ENCODE data around the gene ZNF846. TPM values are rescaled to one million over a fixed set of nuclear protein-coding genes. Genes with fewer than 3 reads are reported as not detected.
"Not testable (repeated sequence)": the region's sequence is repeated elsewhere in the genome, so short reads cannot be mapped to it uniquely, and the experiment has no call there.

Gene ZNF846
- total and polyA plus RNA-seq, 2 of the 4 experiments (the other 2 are of a cell fraction) = 5.7 to 6.5 TPM

GRCh38 chr19:9785367-9786331 lies 17.1 kb upstream of the ZNF846 start:
- dilution Hi-C loops (cut with HindIII; ENCODE audit: low sequenced_read_pairs, unreplicated experiment) (no loop called here), in situ Hi-C loops (cut with MboI; ENCODE audit: low sequenced_read_pairs) (no loop called here), intact Hi-C loops (cut with micrococcal nuclease) (loop anchor here (1.0 kb wide), 2 partner anchors 17 to 164 kb away; partner anchors contain the start of genes ZNF561 and ZNF846)
- DNase-seq (peak; percentile 92), ATAC-seq (ENCODE audit: low read depth) (peak; percentile 88)
- no peaks in the 10 kb centered on the region for H3K36me3 ChIP-seq (ENCODE audit: control insufficient read depth, insufficient read depth, low read length)
- no peaks in the 10 kb centered on the region for H3K9me1 ChIP-seq (ENCODE audit: insufficient read depth, low read length)
- peak overlapping the region; percentile 73; the same call in 1 of the 2 replicates for H2BK120ac ChIP-seq (ENCODE audit: low read depth, low read length)
- 0 out of 2 replicates have a peak overlapping the region, but pooled peaks have one; percentile 29 for H2BK20ac ChIP-seq (ENCODE audit: low read depth, low read length)
- peak overlapping the region; percentile 81 for H3K9ac ChIP-seq (ENCODE audit: low read depth, low read length)
- no peaks in the 10 kb centered on the region for H4K20me1 ChIP-seq (ENCODE audit: insufficient read depth, low read length)
- H4K91ac ChIP-seq (ENCODE audit: insufficient read depth, low read depth, low read length) = peak overlapping the region; percentile 42; the same call in 1 of the 2 replicates
- peak overlapping the region; percentile 79 for H4K5ac ChIP-seq (ENCODE audit: low read depth, low read length)
- ChIA-PET POLR2A (ENCODE audit: unreplicated experiment) (no interaction called here), CTCF (no interaction called here)
- H2BK15ac ChIP-seq (ENCODE audit: low read depth, low read length) = peak overlapping the region; percentile 71; the same call in 1 of the 3 replicates
- BruUV-seq (replicated peaks) = no TSS peak
- peak overlapping the region; percentile 87 for H3K4me2 ChIP-seq (ENCODE audit: low read depth, low read length)
- no peak overlapping the region; the same call in 1 of the 2 replicates for H2AK5ac ChIP-seq (ENCODE audit: low read depth, low read length)
- H3K23ac ChIP-seq (ENCODE audit: low read depth, low read length) = 0 out of 2 replicates have a peak overlapping the region, but pooled peaks have one; percentile 31
- H3K4ac ChIP-seq (ENCODE audit: low read depth, low read length) = peak overlapping the region; percentile 87
- peak overlapping the region; percentile 96; the same call in 1 of the 2 replicates for H3K14ac ChIP-seq (replicated peaks; ENCODE audit: low read depth, low read length)
- peak overlapping the region; percentile 38 for H3K56ac ChIP-seq (ENCODE audit: extremely low read depth, insufficient read depth, low read length)
- peak overlapping the region; percentile 70; the same call in 1 of the 2 replicates for H3K18ac ChIP-seq (ENCODE audit: low read depth, low read length)
- H3K4me3 ChIP-seq (ENCODE audit: insufficient read depth, low read depth, low read length) = peak overlapping the region; percentile 92
- H3K27me3 ChIP-seq (ENCODE audit: control insufficient read depth, insufficient read depth, low read length) = no peaks in the 10 kb centered on the region
- 0% methylated on average over 19 of the region's 74 CpGs; no CpG with 5 or more reads in 1 of the 2 experiments for WGBS, 2 experiments (ENCODE audit: extremely low coverage in 2 of 2, insufficient read length in 1 of 2)
- H2AK9ac ChIP-seq (replicated peaks; ENCODE audit: low read depth, low read length, poor library complexity) = peak overlapping the region; percentile 98
- H3K27ac ChIP-seq (ENCODE audit: insufficient read depth, low read length) = peak overlapping the region; percentile 95
- H2AFZ ChIP-seq (replicated peaks; ENCODE audit: low read length, poor library complexity) = peak overlapping the region; percentile 99
- peaks cover 12 to 25% of the 10 kb centered on the region in 2 experiments for H3K79me1 ChIP-seq (ENCODE audit: low read depth in 1 of 2, low read length in 2 of 2)
- peak; percentile 86; the same call in 1 of the 2 replicates for TF ChIP-seq MAZ (IDR thresholded peaks at IDR 0.05; ENCODE audit: borderline replicate concordance, low read depth, low read length)
- peak; percentile 64; the same call in 1 of the 2 replicates for TF ChIP-seq POLR2A (IDR thresholded peaks at IDR 0.05; ENCODE audit: low read depth, low read length)
- TF ChIP-seq RAD21 (IDR thresholded peaks at IDR 0.05; ENCODE audit: low read length) = no peak
- H3K4me1 ChIP-seq (ENCODE audit: control insufficient read depth, insufficient read depth, low read length) = peaks cover 8% of the 10 kb centered on the region
- no peaks in the 10 kb centered on the region for H3K9me3 ChIP-seq (ENCODE audit: control insufficient read depth, insufficient read depth, low read length)
- peak overlapping the region; percentile 84 to 93; a peak in 3 of 4 replicates for H4K8ac ChIP-seq (ENCODE audit: low read depth in 2 of 2, low read length in 2 of 2)
- H2BK5ac ChIP-seq (ENCODE audit: low read depth, low read length, poor library complexity, severe bottlenecking) = peak overlapping the region; percentile 82

- H3K18ac ChIP-seq (ENCODE audit: low read depth, low read length); H3K4me1 ChIP-seq (ENCODE audit: control insufficient read depth, insufficient read depth, low read length); POLR2A ChIA-PET (ENCODE audit: unreplicated experiment); in situ Hi-C loops (cut with MboI; ENCODE audit: low sequenced_read_pairs); H4K20me1 ChIP-seq (ENCODE audit: insufficient read depth, low read length); H3K9me1 ChIP-seq (ENCODE audit: insufficient read depth, low read length); H2AFZ ChIP-seq (replicated peaks; ENCODE audit: low read length, poor library complexity); H3K36me3 ChIP-seq (ENCODE audit: control insufficient read depth, insufficient read depth, low read length); ATAC-seq (ENCODE audit: low read depth); intact Hi-C loops (cut with micrococcal nuclease); H3K4me3 ChIP-seq (ENCODE audit: insufficient read depth, low read depth, low read length); DNase-seq; H3K56ac ChIP-seq (ENCODE audit: extremely low read depth, insufficient read depth, low read length); BruUV-seq (replicated peaks); H4K91ac ChIP-seq (ENCODE audit: insufficient read depth, low read depth, low read length); H2AK5ac ChIP-seq (ENCODE audit: low read depth, low read length); dilution Hi-C loops (cut with HindIII; ENCODE audit: low sequenced_read_pairs, unreplicated experiment); H2BK15ac ChIP-seq (ENCODE audit: low read depth, low read length); H3K4me2 ChIP-seq (ENCODE audit: low read depth, low read length); H2BK5ac ChIP-seq (ENCODE audit: low read depth, low read length, poor library complexity, severe bottlenecking); H3K27me3 ChIP-seq (ENCODE audit: control insufficient read depth, insufficient read depth, low read length); H2AK9ac ChIP-seq (replicated peaks; ENCODE audit: low read depth, low read length, poor library complexity); H3K4ac ChIP-seq (ENCODE audit: low read depth, low read length); H2BK20ac ChIP-seq (ENCODE audit: low read depth, low read length); CTCF ChIA-PET; H2BK120ac ChIP-seq (ENCODE audit: low read depth, low read length); H3K9me3 ChIP-seq (ENCODE audit: control insufficient read depth, insufficient read depth, low read length): not testable (repeated sequence)
- Histone ChIP-seq H4K8ac (ENCODE audit: low read depth in 2 of 2, low read length in 2 of 2) (peak overlapping the region; percentile 84 to 93; a peak in 3 of 4 replicates), H3K27ac (ENCODE audit: insufficient read depth, low read length) (0 out of 2 replicates have a peak overlapping the region, but pooled peaks have one; percentile 2), H3K23ac (ENCODE audit: low read depth, low read length) (0 out of 2 replicates have a peak overlapping the region, but pooled peaks have one; percentile 51), H4K5ac (ENCODE audit: low read depth, low read length) (peak overlapping the region; percentile 52; the same call in 1 of the 2 replicates), H3K9ac (ENCODE audit: low read depth, low read length) (peak overlapping the region; percentile 4; the same call in 1 of the 2 replicates), H3K14ac (replicated peaks; ENCODE audit: low read depth, low read length) (0 out of 2 replicates have a peak overlapping the region, but pooled peaks have one; percentile 45), H3K79me1 (ENCODE audit: low read depth in 1 of 2, low read length in 2 of 2) (peaks cover 12 to 25% of the 10 kb centered on the region in 2 experiments)
- WGBS, 2 experiments (ENCODE audit: extremely low coverage in 2 of 2, insufficient read length in 1 of 2) = no CpG with 5 or more reads among the region's 6 CpGs
These were observed 15.6 kb upstream of the ZNF846 start for GRCh38 chr19:9784163-9784496.
